K562 (cell line): ENCODE results near the gene PSORS1C2. TPM values are rescaled to one million over a fixed set of nuclear protein-coding genes. Genes with fewer than 3 reads are reported as not detected.

Experiments used
- BMI1 ChIP-seq: fragments of 150-350 bp; IDR thresholded peaks from 2 replicates; pipeline ENCODE4 v1.6.1; 2014; ENCODE audit warnings: low read length
- GABPB2 ChIP-seq: fragments of 250-450 bp; sonication (Bioruptor Pico); conservative IDR thresholded peaks from 2 replicates; pipeline ENCODE4 v1.5.1; 2021; ENCODE audit warnings: mild to moderate bottlenecking
- IFI16 ChIP-seq: fragments of 250-450 bp; sonication (Bioruptor Pico); IDR thresholded peaks from 2 replicates; pipeline ENCODE4 v2.1.2; 2022; ENCODE audit warnings: mild to moderate bottlenecking, inconsistent platforms
- MNT ChIP-seq, 2 experiments: fragments of 450-650 bp; conservative IDR thresholded peaks; 2 replicates each; pipeline ENCODE4 v1.6.1; 2017; ENCODE audit warnings: mild to moderate bottlenecking in 2 of 2, moderate library complexity in 2 of 2
- NFATC3 ChIP-seq: fragments of 450-650 bp; IDR thresholded peaks from 2 replicates; pipeline ENCODE4 v1.6.1; 2017; ENCODE audit warnings: mild to moderate bottlenecking
- SNRNP70 ChIP-seq: fragments of 200-400 bp; formaldehyde crosslinking; optimal IDR thresholded peaks from 2 replicates; pipeline ENCODE3; 2017; ENCODE audit warnings: low read depth, low read length
- TSC22D4 ChIP-seq: fragments of 450-650 bp; IDR thresholded peaks from 2 replicates; pipeline ENCODE4 v1.6.1; 2016; ENCODE audit warnings: missing genetic modification characterization, missing biosample characterization, control low read depth
- U2AF2 ChIP-seq: fragments of 200-400 bp; formaldehyde crosslinking; optimal IDR thresholded peaks from 2 replicates; pipeline ENCODE3; 2017; ENCODE audit warnings: low read depth, mild to moderate bottlenecking, low read length
- USF2 ChIP-seq: sonication (generic); formaldehyde crosslinking; IDR thresholded peaks from 2 replicates; pipeline ENCODE4 v1.5.0; 2020; ENCODE audit warnings: missing genetic modification reagents
- ZNF140 ChIP-seq: fragments of 250-450 bp; sonication (Bioruptor Pico); IDR thresholded peaks from 2 replicates; pipeline ENCODE4 v1.8.0; 2021; ENCODE audit warnings: moderate library complexity, mild to moderate bottlenecking, inconsistent platforms
- ZNF274 ChIP-seq: IDR thresholded peaks from 2 replicates; pipeline ENCODE4 v1.6.1; 2011; ENCODE audit warnings: low read depth, mild to moderate bottlenecking, low read length, moderate library complexity, borderline replicate concordance
- polyA plus RNA-seq, 8 experiments: library from polyadenylated mRNA; depleted of rRNA in 4 of 8; stranded (reverse) in 5 of 8; unstranded in 3 of 8; fragments of >200 nt; fragmentation: Nextera tagmentation in 2 of 8; fragmentation: Illumina TruSeq in 1 of 8; extraction: Ambion mirVana in 2 of 8; extraction: Trizol in 1 of 8; gene quantifications; 2 replicates each; pipeline versions ENCODE4 v1.2.1 to v1.2.3, GENCODE V29; 2011 to 2014; ENCODE audit warnings: inconsistent platforms in 1 of 8, missing spikeins in 1 of 8
- total RNA-seq, 7 experiments: library from RNA; depleted of rRNA in 6 of 7; stranded (reverse); fragments of >200 nt in 6 of 7; fragmentation: Illumina TruSeq in 2 of 7; extraction: Trizol in 2 of 7; gene quantifications; 2 replicates each; pipeline versions ENCODE4 v1.2.1 to v1.2.3, GENCODE V29; 2011 to 2021; ENCODE audit warnings: low replicate concordance in 1 of 7
- TF ChIP-seq, protein P1 (sequence below): IDR thresholded peaks from 2 replicates; pipeline ENCODE4 v1.6.1; 2011; ENCODE audit warnings: borderline replicate concordance, low read depth, mild to moderate bottlenecking, moderate library complexity, low read length; ENCODE audit not compliant: insufficient read depth, poor library complexity, severe bottlenecking
- TF ChIP-seq, protein P2 (sequence below): sonication (generic); formaldehyde crosslinking; IDR thresholded peaks from 2 replicates; pipeline ENCODE4 v1.8.0; 2022; ENCODE audit warnings: mild to moderate bottlenecking, missing genetic modification reagents

PSORS1C2 gene
- total and polyA plus RNA-seq, 9 of the 15 experiments (the other 6 are each of a cell fraction or from before 2014, with no cell fraction given): not detected

DNA sequence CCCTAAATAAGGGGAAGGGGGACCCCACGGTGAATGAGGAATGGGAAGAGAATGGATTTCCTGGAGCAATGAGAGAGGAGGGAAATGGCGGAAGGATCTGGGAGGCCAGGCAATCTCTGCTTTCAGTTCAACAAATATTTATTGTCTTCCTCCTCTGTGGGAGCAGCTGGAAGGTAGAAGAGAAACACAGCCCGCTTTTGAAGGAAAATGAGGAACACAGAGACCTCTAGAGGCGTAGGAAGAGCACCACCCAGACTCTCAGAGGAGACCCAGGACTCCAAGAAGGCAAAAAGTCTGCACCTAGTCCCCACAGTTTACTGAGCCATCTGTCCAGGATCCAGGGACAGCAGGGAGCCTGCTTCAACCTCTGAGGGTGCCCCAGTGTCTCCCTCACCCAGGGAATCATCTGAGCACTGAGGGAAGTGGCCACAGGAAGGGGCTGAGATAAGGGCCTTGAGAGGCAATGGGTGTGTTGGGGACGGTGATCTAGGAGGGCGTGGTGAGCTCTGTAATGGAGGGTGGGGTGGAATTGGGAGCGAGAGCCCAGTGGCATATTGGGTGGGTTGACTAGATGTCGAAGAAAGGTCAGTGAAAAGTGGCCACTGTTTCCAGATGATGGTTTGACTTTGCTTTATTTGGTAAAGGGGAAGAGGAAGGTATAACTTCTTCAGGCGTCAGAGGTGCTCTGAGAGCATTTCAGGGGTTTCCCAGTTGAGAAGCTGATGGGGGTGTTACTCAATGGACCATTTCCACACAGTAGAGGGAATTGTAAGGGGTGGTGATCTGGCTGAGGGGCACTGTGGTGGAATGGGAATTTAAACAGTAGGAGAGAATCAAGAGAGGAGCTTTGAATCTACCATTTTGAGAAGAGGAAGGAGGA lies 23.7 kb downstream of the PSORS1C2 start (continued):
- TF ChIP-seq USF2 (CRISPR knock-in tag): no peak
- no peak for TF ChIP-seq SNRNP70
- TF ChIP-seq ZNF140 (CRISPR knock-in tag): no peak
- TF ChIP-seq, protein P1, sequence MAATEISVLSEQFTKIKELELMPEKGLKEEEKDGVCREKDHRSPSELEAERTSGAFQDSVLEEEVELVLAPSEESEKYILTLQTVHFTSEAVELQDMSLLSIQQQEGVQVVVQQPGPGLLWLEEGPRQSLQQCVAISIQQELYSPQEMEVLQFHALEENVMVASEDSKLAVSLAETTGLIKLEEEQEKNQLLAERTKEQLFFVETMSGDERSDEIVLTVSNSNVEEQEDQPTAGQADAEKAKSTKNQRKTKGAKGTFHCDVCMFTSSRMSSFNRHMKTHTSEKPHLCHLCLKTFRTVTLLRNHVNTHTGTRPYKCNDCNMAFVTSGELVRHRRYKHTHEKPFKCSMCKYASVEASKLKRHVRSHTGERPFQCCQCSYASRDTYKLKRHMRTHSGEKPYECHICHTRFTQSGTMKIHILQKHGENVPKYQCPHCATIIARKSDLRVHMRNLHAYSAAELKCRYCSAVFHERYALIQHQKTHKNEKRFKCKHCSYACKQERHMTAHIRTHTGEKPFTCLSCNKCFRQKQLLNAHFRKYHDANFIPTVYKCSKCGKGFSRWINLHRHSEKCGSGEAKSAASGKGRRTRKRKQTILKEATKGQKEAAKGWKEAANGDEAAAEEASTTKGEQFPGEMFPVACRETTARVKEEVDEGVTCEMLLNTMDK: peak; percentile 13
- TF ChIP-seq NFATC3: no peak
- no peak for TF ChIP-seq GABPB2 (CRISPR knock-in tag)
- TF ChIP-seq ZNF274: no peak
- no peak for TF ChIP-seq IFI16 (CRISPR knock-in tag)
- TF ChIP-seq TSC22D4 (tag): 0 out of 2 replicates have a peak, but pooled peaks have one; percentile 59
- TF ChIP-seq, protein P2, sequence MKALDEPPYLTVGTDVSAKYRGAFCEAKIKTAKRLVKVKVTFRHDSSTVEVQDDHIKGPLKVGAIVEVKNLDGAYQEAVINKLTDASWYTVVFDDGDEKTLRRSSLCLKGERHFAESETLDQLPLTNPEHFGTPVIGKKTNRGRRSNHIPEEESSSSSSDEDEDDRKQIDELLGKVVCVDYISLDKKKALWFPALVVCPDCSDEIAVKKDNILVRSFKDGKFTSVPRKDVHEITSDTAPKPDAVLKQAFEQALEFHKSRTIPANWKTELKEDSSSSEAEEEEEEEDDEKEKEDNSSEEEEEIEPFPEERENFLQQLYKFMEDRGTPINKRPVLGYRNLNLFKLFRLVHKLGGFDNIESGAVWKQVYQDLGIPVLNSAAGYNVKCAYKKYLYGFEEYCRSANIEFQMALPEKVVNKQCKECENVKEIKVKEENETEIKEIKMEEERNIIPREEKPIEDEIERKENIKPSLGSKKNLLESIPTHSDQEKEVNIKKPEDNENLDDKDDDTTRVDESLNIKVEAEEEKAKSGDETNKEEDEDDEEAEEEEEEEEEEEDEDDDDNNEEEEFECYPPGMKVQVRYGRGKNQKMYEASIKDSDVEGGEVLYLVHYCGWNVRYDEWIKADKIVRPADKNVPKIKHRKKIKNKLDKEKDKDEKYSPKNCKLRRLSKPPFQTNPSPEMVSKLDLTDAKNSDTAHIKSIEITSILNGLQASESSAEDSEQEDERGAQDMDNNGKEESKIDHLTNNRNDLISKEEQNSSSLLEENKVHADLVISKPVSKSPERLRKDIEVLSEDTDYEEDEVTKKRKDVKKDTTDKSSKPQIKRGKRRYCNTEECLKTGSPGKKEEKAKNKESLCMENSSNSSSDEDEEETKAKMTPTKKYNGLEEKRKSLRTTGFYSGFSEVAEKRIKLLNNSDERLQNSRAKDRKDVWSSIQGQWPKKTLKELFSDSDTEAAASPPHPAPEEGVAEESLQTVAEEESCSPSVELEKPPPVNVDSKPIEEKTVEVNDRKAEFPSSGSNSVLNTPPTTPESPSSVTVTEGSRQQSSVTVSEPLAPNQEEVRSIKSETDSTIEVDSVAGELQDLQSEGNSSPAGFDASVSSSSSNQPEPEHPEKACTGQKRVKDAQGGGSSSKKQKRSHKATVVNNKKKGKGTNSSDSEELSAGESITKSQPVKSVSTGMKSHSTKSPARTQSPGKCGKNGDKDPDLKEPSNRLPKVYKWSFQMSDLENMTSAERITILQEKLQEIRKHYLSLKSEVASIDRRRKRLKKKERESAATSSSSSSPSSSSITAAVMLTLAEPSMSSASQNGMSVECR (CRISPR knock-in tag): no peak
- TF ChIP-seq U2AF2: no peak
- no peak for TF ChIP-seq MNT (conservative IDR thresholded peaks at IDR 0.05)
- TF ChIP-seq BMI1: no peak
